HG03025 (cell line): Measurements from ENCODE around the gene RSU1.

ENCODE experiments used
- ATAC-seq: cut with Tn5 transposase; IDR thresholded peaks from one replicate; pipeline ENCODE4 v1.9.1; 2021; ENCODE audit warnings: mild to moderate bottlenecking, moderate library complexity; ENCODE audit not compliant: unreplicated experiment, low FRiP score

RSU1 gene

GRCh38 chr10:16612981-16613355 is 204.3 kb downstream of the RSU1 start:
- no peak for ATAC-seq

- no peak for ATAC-seq
Measured at GRCh38 chr10:16612115-16612980, 204.9 kb downstream of the RSU1 start.

DNA sequence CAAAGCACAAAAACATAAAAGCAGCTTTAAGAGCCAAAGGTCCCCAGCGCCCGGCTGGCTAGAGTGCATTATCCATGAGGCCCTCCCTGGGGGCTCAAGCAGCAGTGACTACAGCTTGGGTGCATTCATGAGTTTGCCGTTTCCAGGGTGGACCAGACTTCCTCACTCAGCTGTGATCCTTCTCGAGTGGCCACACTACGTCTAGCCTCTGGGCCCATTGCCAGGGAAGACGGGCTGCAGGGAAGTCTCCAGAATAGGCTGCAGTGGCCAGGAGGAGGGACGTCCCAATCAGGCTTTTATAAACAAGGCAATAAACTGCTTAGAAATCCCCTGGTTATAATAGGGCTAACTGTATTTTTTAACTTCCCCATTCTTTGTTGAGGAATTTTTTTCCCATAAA is 206.2 kb downstream of the RSU1 start:
- no peak for ATAC-seq

- no peak for ATAC-seq
Measured at GRCh38 chr10:16609211-16609610, 208.0 kb downstream of the RSU1 start.

- ATAC-seq = no peak
Measured at GRCh38 chr10:16606923-16607322, 210.3 kb downstream of the RSU1 start.

GRCh38 chr10:16606421-16606820 is 210.8 kb downstream of the RSU1 start:
- ATAC-seq = no peak

DNA sequence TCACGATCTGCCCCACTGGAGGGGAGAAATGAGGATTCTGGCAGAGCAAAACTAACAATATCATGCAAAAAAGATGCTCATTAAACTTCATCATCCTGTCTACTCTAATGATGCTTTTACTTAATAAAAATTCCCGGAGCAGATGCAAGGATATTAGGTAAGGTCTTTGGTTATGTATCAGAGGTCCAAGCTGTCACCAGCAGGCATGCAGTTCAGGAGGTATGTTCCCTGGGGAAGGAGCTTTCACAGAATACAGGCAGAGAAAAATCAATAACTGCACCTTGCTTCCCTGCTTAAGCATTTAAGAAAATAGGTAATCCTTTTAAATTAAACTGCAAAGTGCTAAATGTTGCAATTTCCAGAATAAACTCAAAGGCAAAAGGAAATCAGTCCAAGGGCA is 213.9 kb downstream of the RSU1 start:
- ATAC-seq = no peak

- no peak for ATAC-seq
Measured at GRCh38 chr10:16602104-16602775, 215.0 kb downstream of the RSU1 start.

DNA sequence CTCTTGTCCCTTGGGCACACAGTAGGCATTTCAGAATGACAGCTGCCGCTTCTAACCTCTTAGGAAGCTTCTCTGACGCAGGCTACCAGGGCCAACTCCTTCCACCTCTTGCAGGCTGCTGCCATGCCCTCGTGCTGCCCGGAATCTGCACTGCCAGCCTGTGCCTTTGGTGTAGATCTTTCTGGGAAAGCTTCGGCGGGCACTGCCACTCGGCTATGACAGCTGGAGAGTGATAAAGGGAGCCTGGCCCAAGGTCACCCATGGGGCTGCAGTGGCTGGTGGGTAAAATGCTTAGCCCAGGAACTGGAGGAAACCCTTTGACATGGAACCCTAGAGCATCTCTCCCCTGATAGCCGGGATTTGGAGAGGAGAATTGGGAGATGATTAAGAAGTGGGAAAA is 217.6 kb downstream of the RSU1 start:
- ATAC-seq = no peak

GRCh38 chr10:16597656-16598055 is 219.6 kb downstream of the RSU1 start:
- ATAC-seq = no peak

- ATAC-seq = no peak
Measured at GRCh38 chr10:16592378-16592777, 224.8 kb downstream of the RSU1 start.

DNA sequence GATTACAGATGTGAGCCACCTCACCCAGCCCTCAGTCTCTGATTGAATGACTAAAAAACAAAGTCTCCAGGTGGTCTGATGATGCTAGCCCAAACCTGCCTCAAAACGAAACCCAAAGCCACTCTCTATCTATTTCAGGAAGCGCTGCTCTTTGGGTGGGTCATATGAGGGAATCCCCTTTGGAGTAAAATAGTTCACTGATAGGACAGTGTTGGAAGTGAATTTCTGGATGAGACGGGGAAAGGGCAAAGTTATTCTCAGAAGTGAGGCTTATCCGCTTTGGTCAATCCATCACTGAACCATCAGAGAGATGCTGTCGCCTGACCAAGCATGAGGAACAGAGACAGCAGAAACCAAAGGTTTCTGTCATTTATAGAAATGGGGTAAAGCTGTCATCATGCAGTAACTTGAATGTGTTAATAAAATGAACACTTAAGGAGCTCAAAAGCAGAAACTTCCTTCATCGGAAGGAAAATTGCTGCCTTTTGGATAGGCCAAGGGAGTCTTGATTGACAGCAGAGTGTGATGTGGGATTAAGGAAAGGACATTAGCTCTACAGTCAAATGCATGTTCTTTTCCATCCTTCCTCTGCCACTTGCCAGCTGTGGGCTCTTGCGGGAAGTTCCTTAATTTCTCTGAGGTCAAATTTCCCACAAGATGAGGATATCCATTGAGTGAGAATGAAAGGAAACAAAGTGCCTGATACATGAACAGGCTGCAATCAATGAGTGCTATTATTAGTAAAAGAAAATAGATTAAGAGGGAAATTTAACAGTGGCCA is 230.7 kb downstream of the RSU1 start:
- ATAC-seq = peak; percentile 82

- ATAC-seq = no peak
Measured at GRCh38 chr10:16585103-16585502, 232.1 kb downstream of the RSU1 start.

- ATAC-seq = no peak
Measured at GRCh38 chr10:16583382-16583781, 233.8 kb downstream of the RSU1 start.

DNA sequence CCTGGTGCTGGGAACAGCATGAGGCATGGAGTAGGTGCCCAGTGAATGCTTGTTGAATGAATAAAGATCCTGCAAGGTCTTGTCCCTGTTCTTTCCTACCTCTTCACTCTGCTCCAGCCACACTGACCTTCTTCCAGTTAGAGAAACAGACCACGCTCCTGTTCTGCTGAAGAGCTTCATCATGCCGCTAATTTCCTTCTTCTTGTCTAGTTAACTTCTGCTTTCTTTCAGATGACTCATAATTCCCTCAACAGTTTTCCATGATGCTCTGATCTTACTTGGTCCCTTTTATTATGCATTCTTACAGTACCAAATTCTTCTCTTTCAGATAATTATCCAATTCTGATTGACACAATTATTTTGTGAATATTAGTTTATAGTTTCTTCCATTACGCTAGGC is 236.0 kb downstream of the RSU1 start:
- ATAC-seq = no peak

DNA sequence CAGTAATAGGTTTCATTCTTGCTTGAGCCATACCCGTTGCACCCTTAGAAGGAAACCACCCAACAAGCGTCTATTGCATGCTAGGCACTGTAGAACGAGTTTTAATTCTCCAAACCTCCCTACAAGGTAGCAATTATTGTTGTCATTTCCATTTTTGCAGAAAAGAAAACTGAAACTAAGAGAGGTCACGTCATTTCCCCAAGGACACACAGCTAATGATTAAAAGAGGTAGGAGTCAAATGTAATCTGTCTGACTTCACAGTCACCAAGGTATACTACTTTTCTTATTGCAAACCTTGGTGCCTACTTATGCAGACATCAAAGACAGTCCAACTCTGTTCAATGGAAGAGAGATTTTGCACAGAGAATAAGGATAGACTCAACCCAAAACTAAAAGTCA is 246.5 kb downstream of the RSU1 start:
- ATAC-seq = peak; percentile 82

GRCh38 chr10:16566202-16566805 is 250.9 kb downstream of the RSU1 start:
- no peak for ATAC-seq

GRCh38 chr10:16565604-16566003 is 251.6 kb downstream of the RSU1 start:
- no peak for ATAC-seq

GRCh38 chr10:16562891-16563290 is 254.3 kb downstream of the RSU1 start:
- ATAC-seq = no peak

GRCh38 chr10:16559236-16559773 is 257.9 kb downstream of the RSU1 start:
- no peak for ATAC-seq

GRCh38 chr10:16547973-16548372 is 269.3 kb downstream of the RSU1 start:
- ATAC-seq = no peak
